ENCODE results near the gene VPS26A. TPM values are rescaled to one million over a fixed set of nuclear protein-coding genes. Genes with fewer than 3 reads are reported as not detected.

Gene VPS26A
- total RNA-seq = 10 to 100 TPM; 41.2 to 46.5 TPM
- 43.3 TPM for polyA plus RNA-seq (2013, experiment 1 of 2)
- 46.1 TPM for polyA plus RNA-seq (2013, experiment 2 of 2)
- long read RNA-seq, experiment 1, transcript VPS26A-201 (9 exons, 2,697 nt) = major isoform, 14 of 27 reads
- long read RNA-seq, experiment 1, partial matches to known transcripts = 6 of 27 reads
- long read RNA-seq, experiment 1, other reads (novel, unspliced or antisense) = 7 of 27 reads
- long read RNA-seq, experiment 2, transcript VPS26A-201 (9 exons, 2,697 nt) = major isoform, 144 of 177 reads
- long read RNA-seq, experiment 2, partial matches to known transcripts = 8 of 177 reads
- long read RNA-seq, experiment 2, other reads (novel, unspliced or antisense) = 24 of 177 reads
- long read RNA-seq, experiment 3, transcript VPS26A-203 (8 exons, 2,554 nt) = minor isoform, 5 of 372 reads
- long read RNA-seq, experiment 3, transcript VPS26A-201 (9 exons, 2,697 nt) = major isoform, 321 of 372 reads
- long read RNA-seq, experiment 3, partial matches to known transcripts = 14 of 372 reads
- long read RNA-seq, experiment 3, other reads (novel, unspliced or antisense) = 32 of 372 reads
- long read RNA-seq, experiment 4, transcript VPS26A-201 (9 exons, 2,697 nt) = major isoform, 76 of 112 reads
- long read RNA-seq, experiment 4, partial matches to known transcripts = 2 of 112 reads
- long read RNA-seq, experiment 4, other reads (novel, unspliced or antisense) = 34 of 112 reads

GRCh38 chr10:69123747-69124562 lies at the start of gene VPS26A:
Gene VPS26A, plus strand, starts transcription at chr10:69124178. Its CDS starts 100 bp downstream, at chr10:69124278.
- TF ChIP-seq CTCF (conservative IDR thresholded peaks at IDR 0.05) = no peak
- Histone ChIP-seq H3K27ac (ENCODE audit: low read depth, low read length) (peak within 1 kb of the TSS; percentile 94), H3K4me3 (ENCODE audit: low read length) (peak within 1 kb of the TSS; percentile 96), H3K4me1 (ENCODE audit: control insufficient read depth, insufficient read depth, low read length) (no peaks in the 10 kb centered on the region), H3K27me3 (ENCODE audit: control insufficient read depth, insufficient read depth, low read length, poor library complexity, severe bottlenecking) (no peaks in the 10 kb centered on the region), H3K9me3 (ENCODE audit: control insufficient read depth, low read length) (no peaks in the 10 kb centered on the region), H3K36me3 (ENCODE audit: control insufficient read depth, insufficient read depth, low read length) (no peaks in the 10 kb centered on the region), H3K9ac (ENCODE audit: extremely low read depth, low read length, poor library complexity, severe bottlenecking) (peak within 1 kb of the TSS; percentile 98)
- peak; percentile 100 for DNase-seq
- Mint-ChIP-seq H3K36me3 (ENCODE audit: low read depth) (peaks cover 2% of the 10 kb centered on the region), H3K4me1 (peaks cover 3% of the 10 kb centered on the region), H3K4me3 (peak within 1 kb of the TSS; percentile 93), H3K27me3 (ENCODE audit: insufficient read depth) (no peaks in the 10 kb centered on the region), H3K9me3 (no peaks in the 10 kb centered on the region), H3K27ac (peak within 1 kb of the TSS; percentile 99)
- 0% methylated on average over 15 to 80 of the region's 82 CpGs for WGBS, 2 experiments (ENCODE audit: insufficient coverage in 1 of 2, insufficient read length in 1 of 2)

- Histone ChIP-seq H3K4me3 (ENCODE audit: low read length) (no peak overlapping the region), H3K4me1 (ENCODE audit: control insufficient read depth, insufficient read depth, low read length) (no peaks in the 10 kb centered on the region), H3K27ac (ENCODE audit: low read depth, low read length) (no peak overlapping the region), H3K9me3 (ENCODE audit: control insufficient read depth, low read length) (no peaks in the 10 kb centered on the region), H3K36me3 (ENCODE audit: control insufficient read depth, insufficient read depth, low read length) (no peaks in the 10 kb centered on the region), H3K27me3 (ENCODE audit: control insufficient read depth, insufficient read depth, low read length, poor library complexity, severe bottlenecking) (no peaks in the 10 kb centered on the region), H3K9ac (ENCODE audit: extremely low read depth, low read length, poor library complexity, severe bottlenecking) (no peak overlapping the region)
- WGBS, 2 experiments (ENCODE audit: insufficient coverage in 1 of 2, insufficient read length in 1 of 2) = 94 to 100% methylated on average over 1 to 4 of the region's 4 CpGs
- DNase-seq = no peak
- Mint-ChIP-seq H3K27ac (no peak overlapping the region), H3K36me3 (ENCODE audit: low read depth) (no peaks in the 10 kb centered on the region), H3K9me3 (no peaks in the 10 kb centered on the region), H3K27me3 (ENCODE audit: insufficient read depth) (peaks cover 2% of the 10 kb centered on the region), H3K4me1 (no peaks in the 10 kb centered on the region), H3K4me3 (no peak overlapping the region)
- TF ChIP-seq CTCF (conservative IDR thresholded peaks at IDR 0.05) = no peak
These were observed 49.4 kb upstream of the VPS26A start for GRCh38 chr10:69074532-69074931.

- Mint-ChIP-seq H3K36me3 (ENCODE audit: low read depth) (no peaks in the 10 kb centered on the region), H3K9me3 (no peaks in the 10 kb centered on the region)
- WGBS, 2 experiments (ENCODE audit: insufficient coverage in 1 of 2, insufficient read length in 1 of 2) = 89 to 100% methylated on average over 1 to 4 of the region's 4 CpGs
These were observed 48.5 kb upstream of the VPS26A start for GRCh38 chr10:69075431-69075830.

More at GRCh38 chr10:69075431-69075830, 48.5 kb upstream of the VPS26A start:
- no peaks in the 10 kb centered on the region for H3K36me3 ChIP-seq (ENCODE audit: control insufficient read depth, insufficient read depth, low read length)
- H3K27ac ChIP-seq (ENCODE audit: low read depth, low read length) = no peak overlapping the region
- H3K27me3 Mint-ChIP-seq (ENCODE audit: insufficient read depth) = peaks cover 2% of the 10 kb centered on the region
- H3K27me3 ChIP-seq (ENCODE audit: control insufficient read depth, insufficient read depth, low read length, poor library complexity, severe bottlenecking) = no peaks in the 10 kb centered on the region
- DNase-seq = no peak
- TF ChIP-seq CTCF (conservative IDR thresholded peaks at IDR 0.05) = no peak
- H3K27ac Mint-ChIP-seq = no peak overlapping the region
- no peak overlapping the region for H3K4me3 Mint-ChIP-seq
- no peaks in the 10 kb centered on the region for H3K9me3 ChIP-seq (ENCODE audit: control insufficient read depth, low read length)
- H3K4me3 ChIP-seq (ENCODE audit: low read length) = no peak overlapping the region
- H3K4me1 Mint-ChIP-seq = no peaks in the 10 kb centered on the region
- no peaks in the 10 kb centered on the region for H3K4me1 ChIP-seq (ENCODE audit: control insufficient read depth, insufficient read depth, low read length)
- no peak overlapping the region for H3K9ac ChIP-seq (ENCODE audit: extremely low read depth, low read length, poor library complexity, severe bottlenecking)
